ENCODE measurements around the gene SP7.
A peak's percentile ranks its signal among the peaks of the same experiment; 100 is the strongest.
"Not testable (repeated sequence)": the region's sequence is repeated elsewhere in the genome, so short reads cannot be mapped to it uniquely, and the experiment has no call there.

SP7 gene

GRCh38 chr12:53336181-53336681 is at the start of gene SP7:
SP7 (minus strand) TSS chr12:53336354; CDS start chr12:53335646, 708 bp downstream.
- DNase-seq: no peak

GRCh38 chr12:53383258-53383657 is 47.1 kb upstream of the SP7 start:
- DNase-seq: no peak

GRCh38 chr12:53381731-53382630 is 45.8 kb upstream of the SP7 start:
- DNase-seq: no peak

- no peak for DNase-seq
Observed at GRCh38 chr12:53380794-53381730, 44.9 kb upstream of the SP7 start.

GRCh38 chr12:53380104-53380793 is 44.1 kb upstream of the SP7 start, which contains the start of gene SP1:
SP1 (plus strand) TSS chr12:53380176; CDS start chr12:53380292, 116 bp downstream.
- peak; percentile 77 to 98 for DNase-seq

GRCh38 chr12:53379389-53380103 is 43.4 kb upstream of the SP7 start:
- DNase-seq: peak; percentile 79 to 98

GRCh38 chr12:53378724-53379388 is 42.7 kb upstream of the SP7 start:
- DNase-seq: no peak

- DNase-seq: no peak
Observed at GRCh38 chr12:53378222-53378621, 42.1 kb upstream of the SP7 start.

- DNase-seq: no peak
Observed at GRCh38 chr12:53376747-53377146, 40.6 kb upstream of the SP7 start.

GRCh38 chr12:53374277-53374676 is 38.1 kb upstream of the SP7 start:
- DNase-seq: not testable (repeated sequence)

GRCh38 chr12:53373554-53374133 is 37.5 kb upstream of the SP7 start:
- not testable (repeated sequence) for DNase-seq

GRCh38 chr12:53365245-53365904 is 29.2 kb upstream of the SP7 start:
- no peak for DNase-seq

GRCh38 chr12:53361638-53362037 is 25.5 kb upstream of the SP7 start:
- DNase-seq: not testable (repeated sequence)

GRCh38 chr12:53358836-53359419 is 22.8 kb upstream of the SP7 start:
- no peak for DNase-seq

- no peak for DNase-seq
Observed at GRCh38 chr12:53355121-53355520, 19.0 kb upstream of the SP7 start.

- DNase-seq: no peak
Observed at GRCh38 chr12:53353257-53353655, 17.1 kb upstream of the SP7 start.

GRCh38 chr12:53352331-53353256 is 16.4 kb upstream of the SP7 start:
- peak; percentile 81 to 84 for DNase-seq

GRCh38 chr12:53347905-53348304 is 11.8 kb upstream of the SP7 start:
- no peak for DNase-seq

- DNase-seq: no peak
Observed at GRCh38 chr12:53346491-53346890, 10.3 kb upstream of the SP7 start.
